SK-N-SH treated with all-trans-retinoic acid at 6 μM for 48 hours (cell line): ENCODE measurements around the gene TAS2R41.

Experiments
- ATAC-seq: fragments of 200-7000 bp; cut with Tn5 transposase; 3 replicates; pipeline ENCODE4 v1.9.1; 2020; ENCODE audit warnings: mild to moderate bottlenecking, moderate library complexity
- ARNTL ChIP-seq: fragments of 450-650 bp; formaldehyde crosslinking; IDR thresholded peaks from 2 replicates; pipeline ENCODE4 v1.5.0; 2020; ENCODE audit warnings: low read depth, mild to moderate bottlenecking, moderate library complexity, borderline replicate concordance
- BACH2 ChIP-seq: fragments of 250-450 bp; sonication (Bioruptor Pico); IDR thresholded peaks from 2 replicates; pipeline ENCODE4 v1.9.0; 2021; ENCODE audit warnings: mild to moderate bottlenecking, borderline replicate concordance
- CREB5 ChIP-seq: fragments of 250-450 bp; sonication (Bioruptor Pico); IDR thresholded peaks from 2 replicates; pipeline ENCODE4 v1.5.1; 2020; ENCODE audit warnings: low read depth, mild to moderate bottlenecking, moderate library complexity
- CSDC2 ChIP-seq: fragments of 250-450 bp; sonication (Bioruptor Pico); IDR thresholded peaks from 2 replicates; pipeline ENCODE4 v1.5.0; 2020; ENCODE audit warnings: mild to moderate bottlenecking, moderate library complexity
- CSRNP3 ChIP-seq: fragments of 250-450 bp; sonication (Bioruptor Pico); IDR thresholded peaks from 2 replicates; pipeline ENCODE4 v1.5.1; 2021; ENCODE audit warnings: mild to moderate bottlenecking, moderate library complexity
- ESRRG ChIP-seq: fragments of 250-450 bp; sonication (Bioruptor Pico); IDR thresholded peaks from 2 replicates; pipeline ENCODE4 v1.6.1; 2021; ENCODE audit warnings: mild to moderate bottlenecking
- ISL1 ChIP-seq: fragments of 250-450 bp; sonication (Bioruptor Pico); IDR thresholded peaks from 2 replicates; pipeline ENCODE4 v2.1.2; 2022; ENCODE audit warnings: mild to moderate bottlenecking, moderate library complexity
- OSR1 ChIP-seq: fragments of 250-450 bp; sonication (Bioruptor Pico); IDR thresholded peaks from 2 replicates; pipeline ENCODE4 v1.8.0; 2022; ENCODE audit warnings: moderate library complexity, mild to moderate bottlenecking, inconsistent platforms
- PATZ1 ChIP-seq: fragments of 250-450 bp; sonication (Bioruptor Pico); IDR thresholded peaks from 2 replicates; pipeline ENCODE4 v1.8.0; 2020; ENCODE audit warnings: mild to moderate bottlenecking, moderate library complexity, borderline replicate concordance
- POU6F1 ChIP-seq: fragments of 250-450 bp; sonication (Bioruptor Pico); IDR thresholded peaks from 2 replicates; pipeline ENCODE4 v1.8.0; 2021; ENCODE audit warnings: low read depth, mild to moderate bottlenecking, moderate library complexity, borderline replicate concordance
- PPARA ChIP-seq: fragments of 250-450 bp; sonication (Bioruptor Pico); IDR thresholded peaks from 2 replicates; pipeline ENCODE4 v1.5.0; 2020; ENCODE audit warnings: mild to moderate bottlenecking, borderline replicate concordance
- RARB ChIP-seq: fragments of 250-450 bp; sonication (Bioruptor Pico); IDR thresholded peaks from 2 replicates; pipeline ENCODE4 v1.8.0; 2021; ENCODE audit warnings: mild to moderate bottlenecking, moderate library complexity
- SNAI2 ChIP-seq: fragments of 250-450 bp; sonication (Bioruptor Pico); IDR thresholded peaks from 2 replicates; pipeline ENCODE4 v1.5.0; 2020; ENCODE audit warnings: mild to moderate bottlenecking, moderate library complexity
- TCF4 ChIP-seq: fragments of 250-450 bp; sonication (Bioruptor Pico); IDR thresholded peaks from 2 replicates; pipeline ENCODE4 v1.8.0; 2021; ENCODE audit warnings: mild to moderate bottlenecking, moderate library complexity, borderline replicate concordance
- TOX ChIP-seq: fragments of 250-450 bp; sonication (Bioruptor Pico); IDR thresholded peaks from 2 replicates; pipeline ENCODE4 v1.8.0; 2021; ENCODE audit warnings: mild to moderate bottlenecking, moderate library complexity, borderline replicate concordance
- TSHZ2 ChIP-seq: fragments of 250-450 bp; sonication (Bioruptor Pico); IDR thresholded peaks from 2 replicates; pipeline ENCODE4 v1.5.0; 2020; ENCODE audit warnings: mild to moderate bottlenecking, moderate library complexity
- ZC3H10 ChIP-seq: fragments of 250-450 bp; sonication (Bioruptor Pico); IDR thresholded peaks from 2 replicates; pipeline ENCODE4 v1.5.1; 2021; ENCODE audit warnings: mild to moderate bottlenecking, moderate library complexity
- ZFP3 ChIP-seq: fragments of 250-450 bp; sonication (Bioruptor Pico); IDR thresholded peaks from 2 replicates; pipeline ENCODE4 v1.5.0; 2020; ENCODE audit warnings: mild to moderate bottlenecking, moderate library complexity
- ZFP30 ChIP-seq: fragments of 450-650 bp; formaldehyde crosslinking; IDR thresholded peaks from 2 replicates; pipeline ENCODE4 v1.5.0; 2022; ENCODE audit warnings: mild to moderate bottlenecking, moderate library complexity
- ZNF565 ChIP-seq: fragments of 450-650 bp; formaldehyde crosslinking; conservative IDR thresholded peaks from 2 replicates; pipeline ENCODE4 v1.5.0; 2020; ENCODE audit warnings: low read depth, mild to moderate bottlenecking, moderate library complexity
- ZNF70 ChIP-seq: fragments of 450-650 bp; formaldehyde crosslinking; IDR thresholded peaks from 2 replicates; pipeline ENCODE4 v1.5.0; 2020; ENCODE audit warnings: mild to moderate bottlenecking, moderate library complexity
- ZNF8 ChIP-seq: fragments of 450-650 bp; formaldehyde crosslinking; IDR thresholded peaks from 2 replicates; pipeline ENCODE4 v1.5.0; 2020; ENCODE audit warnings: mild to moderate bottlenecking, moderate library complexity

TAS2R41 gene

GRCh38 chr7:143499246-143499645 is 21.6 kb downstream of the TAS2R41 start:
- TF ChIP-seq ISL1 (CRISPR knock-in tag) = peak; percentile 29; the same call in 1 of the 2 replicates
- TF ChIP-seq RARB (CRISPR knock-in tag) = peak; percentile 45; the same call in 1 of the 2 replicates
- no peak for TF ChIP-seq ZNF565
- no peak for TF ChIP-seq ZNF8 (CRISPR knock-in tag)
- peak; percentile 86 for TF ChIP-seq SNAI2
- peak; percentile 80 for TF ChIP-seq TOX (CRISPR knock-in tag)
- no peak for TF ChIP-seq TCF4 (CRISPR knock-in tag)
- peak; percentile 75 for TF ChIP-seq ZC3H10 (CRISPR knock-in tag)
- peak; percentile 26 for ATAC-seq

- ATAC-seq = peak; percentile 46
- TF ChIP-seq ZFP30 (CRISPR knock-in tag) (no peak), RARB (CRISPR knock-in tag) (no peak), TOX (CRISPR knock-in tag) (0 out of 2 replicates have a peak, but pooled peaks have one; percentile 7), OSR1 (no peak), ZC3H10 (CRISPR knock-in tag) (peak; percentile 59; the same call in 1 of the 2 replicates), BACH2 (CRISPR knock-in tag) (no peak), ESRRG (CRISPR knock-in tag) (no peak), PPARA (CRISPR knock-in tag) (no peak), ZFP3 (CRISPR knock-in tag) (peak; percentile 64; the same call in 1 of the 2 replicates), ZNF565 (no peak), TCF4 (CRISPR knock-in tag) (no peak), ARNTL (no peak), TSHZ2 (CRISPR knock-in tag) (no peak), CREB5 (CRISPR knock-in tag) (no peak), ISL1 (CRISPR knock-in tag) (peak; percentile 67), CSRNP3 (no peak), PATZ1 (CRISPR knock-in tag) (no peak), ZNF70 (no peak), POU6F1 (CRISPR knock-in tag) (no peak; the same call in 1 of the 2 replicates), CSDC2 (CRISPR knock-in tag) (peak; percentile 92), ZNF8 (CRISPR knock-in tag) (no peak)
These were observed 22.2 kb downstream of the TAS2R41 start for GRCh38 chr7:143499743-143500348.
